ENCODE results near the gene GAA.

GRCh38 chr17:80055597-80055996 is 45.8 kb upstream of the GAA start:
- TF ChIP-seq CTCF (IDR thresholded peaks at IDR 0.05 in 2 of 3, conservative IDR thresholded peaks at IDR 0.05 in 1 of 3; ENCODE audit: borderline replicate concordance in 1 of 3, insufficient read depth in 1 of 3, low read depth in 2 of 3, low read length in 2 of 3) (no peak), RAD21 (IDR thresholded peaks at IDR 0.05; ENCODE audit: low read depth) (no peak), TCF7L2 (IDR thresholded peaks at IDR 0.05; ENCODE audit: borderline replicate concordance, extremely low read depth, insufficient read depth, insufficient read length) (no peak)

Data from HCT116 (cell line).